Cardiac ventricle fibroblast (primary cell): ENCODE data around the gene IMPDH2. TPM values are rescaled to one million over a fixed set of nuclear protein-coding genes. Genes with fewer than 3 reads are reported as not detected.

Experiments
- total RNA-seq: library from RNA; depleted of rRNA; stranded (reverse); fragments of >200 nt; gene quantifications from 2 replicates; pipeline ENCODE4 v1.2.3, GENCODE V29; 2015

Gene IMPDH2
- total RNA-seq = 267 and 271 TPM in 2 replicates

DNA sequence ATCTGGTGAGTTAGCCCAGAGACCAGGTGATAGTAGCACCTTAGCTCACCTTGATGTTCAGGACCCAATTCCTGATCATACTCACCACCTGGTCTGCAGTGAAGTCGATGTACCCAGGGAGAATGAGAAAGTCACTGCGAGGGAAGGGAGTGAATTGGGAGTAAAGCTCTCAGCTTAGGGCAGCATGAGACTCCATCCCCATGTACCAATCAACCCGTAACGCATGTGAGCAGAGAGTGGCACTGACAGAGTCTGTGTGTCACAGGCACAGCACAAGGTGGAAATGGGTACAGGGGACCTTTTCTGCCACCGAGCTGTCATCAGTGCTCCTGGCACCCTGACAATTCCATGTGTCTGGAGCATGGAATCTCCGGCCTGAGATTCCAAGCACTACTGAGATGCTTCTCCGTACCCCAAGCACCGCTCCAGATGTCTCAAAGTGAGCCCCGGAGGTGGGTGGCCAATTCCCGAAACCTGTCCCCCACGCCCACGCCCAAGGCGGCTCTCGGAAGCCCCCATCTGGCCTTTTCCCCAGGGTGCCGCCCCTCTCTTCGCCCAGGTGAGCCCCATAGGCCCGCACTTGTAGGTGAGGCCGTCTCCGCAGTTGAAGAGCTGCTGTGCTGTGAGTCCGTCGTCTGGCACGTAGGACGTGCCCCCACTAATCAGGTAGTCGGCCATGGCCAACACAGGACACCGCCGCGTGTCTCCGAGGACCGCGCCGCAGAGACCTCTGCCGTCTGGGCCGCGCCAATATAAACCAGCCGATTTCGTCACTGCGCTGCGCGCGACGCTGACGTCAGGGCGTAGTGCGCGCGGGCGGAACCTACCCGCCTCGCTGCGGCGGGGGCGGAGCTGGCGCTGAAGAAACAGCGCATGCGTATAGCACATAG is at the start of gene IMPDH2:
Gene IMPDH2, minus strand, starts transcription at position 726 of the 890 bp plus-strand sequence. Its CDS starts 48 bp downstream, at position 678.

DNA sequence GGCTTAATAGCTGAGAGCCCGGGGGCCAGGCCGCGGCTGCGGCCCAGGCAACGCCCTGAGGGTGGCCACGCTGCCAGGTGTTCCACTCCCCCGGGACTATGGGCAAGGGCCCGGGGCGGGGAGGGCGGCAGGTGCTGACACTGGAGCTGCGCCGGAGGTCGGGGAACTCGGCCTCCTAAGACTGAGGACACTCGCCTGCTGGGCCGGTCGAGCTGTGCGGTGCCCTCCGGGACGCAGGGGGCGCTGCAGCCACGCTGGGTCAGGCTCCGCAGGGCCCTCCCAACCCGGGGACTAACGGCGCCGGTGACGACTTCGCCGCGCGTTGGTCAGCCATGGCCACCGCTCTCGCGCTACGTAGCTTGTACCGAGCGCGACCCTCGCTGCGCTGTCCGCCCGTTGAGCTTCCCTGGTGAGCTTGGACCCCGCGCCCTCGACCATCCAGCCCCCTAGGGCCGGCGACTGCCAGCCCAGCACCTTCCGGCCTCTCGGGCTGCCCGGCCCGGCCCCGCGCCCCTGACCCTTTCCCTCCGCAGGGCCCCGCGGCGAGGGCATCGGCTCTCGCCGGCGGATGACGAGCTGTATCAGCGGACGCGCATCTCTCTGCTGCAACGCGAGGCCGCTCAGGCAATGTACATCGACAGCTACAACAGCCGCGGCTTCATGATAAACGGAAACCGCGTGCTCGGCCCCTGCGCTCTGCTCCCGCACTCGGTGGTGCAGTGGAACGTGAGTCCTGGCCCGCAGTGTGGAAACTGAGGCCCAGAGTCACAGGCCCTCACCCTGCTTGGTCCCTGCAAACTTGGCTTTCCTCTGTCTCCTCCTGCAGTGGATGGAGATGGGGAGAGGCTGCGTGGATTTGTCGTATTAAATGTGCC is 7.1 kb downstream of the IMPDH2 start, which contains the start of gene NDUFAF3:
Gene NDUFAF3, plus strand, starts transcription at position 309 of the 875 bp plus-strand sequence. Its CDS starts 24 bp downstream, at position 333.

DNA sequence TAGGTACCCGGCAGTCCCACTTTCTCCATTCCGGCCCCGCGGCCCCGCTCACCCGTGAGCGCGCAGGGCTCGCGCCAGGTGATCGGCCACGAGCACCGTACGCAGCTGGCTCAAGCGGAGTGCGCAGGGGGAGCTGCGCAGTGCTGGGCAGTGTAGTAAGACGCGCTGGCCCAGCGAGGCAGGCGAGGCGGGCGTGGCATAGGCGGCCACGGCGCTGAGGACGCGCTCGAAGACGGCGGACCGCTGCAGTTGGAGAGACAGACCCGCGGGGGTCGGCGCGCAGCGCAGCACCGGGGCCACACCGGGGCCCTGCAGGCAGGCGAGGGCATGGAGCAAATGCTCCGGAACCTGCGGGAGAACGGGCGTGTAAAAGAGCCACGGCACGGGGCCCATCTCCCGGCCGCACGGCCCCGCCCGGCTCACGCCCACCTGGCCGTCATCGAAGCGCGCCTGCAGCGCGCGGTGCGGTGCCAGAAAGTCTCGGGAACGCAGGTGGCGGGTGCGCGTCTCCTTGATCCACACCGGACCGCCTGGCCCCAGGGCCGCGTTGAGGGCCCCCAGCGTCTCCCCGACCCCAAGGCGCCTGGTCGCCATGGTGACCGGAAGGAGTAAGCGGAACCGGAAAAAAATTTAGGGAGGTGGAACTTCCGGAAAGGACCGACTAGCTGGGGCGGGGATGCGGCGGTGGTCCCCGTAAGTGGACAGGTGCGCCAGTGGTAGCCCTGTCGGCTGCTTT is 11.1 kb downstream of the IMPDH2 start, which contains the start of gene DALRD3:
Gene DALRD3, minus strand, starts transcription at position 610 of the 736 bp plus-strand sequence. Its CDS starts 16 bp downstream, at position 594.

DNA sequence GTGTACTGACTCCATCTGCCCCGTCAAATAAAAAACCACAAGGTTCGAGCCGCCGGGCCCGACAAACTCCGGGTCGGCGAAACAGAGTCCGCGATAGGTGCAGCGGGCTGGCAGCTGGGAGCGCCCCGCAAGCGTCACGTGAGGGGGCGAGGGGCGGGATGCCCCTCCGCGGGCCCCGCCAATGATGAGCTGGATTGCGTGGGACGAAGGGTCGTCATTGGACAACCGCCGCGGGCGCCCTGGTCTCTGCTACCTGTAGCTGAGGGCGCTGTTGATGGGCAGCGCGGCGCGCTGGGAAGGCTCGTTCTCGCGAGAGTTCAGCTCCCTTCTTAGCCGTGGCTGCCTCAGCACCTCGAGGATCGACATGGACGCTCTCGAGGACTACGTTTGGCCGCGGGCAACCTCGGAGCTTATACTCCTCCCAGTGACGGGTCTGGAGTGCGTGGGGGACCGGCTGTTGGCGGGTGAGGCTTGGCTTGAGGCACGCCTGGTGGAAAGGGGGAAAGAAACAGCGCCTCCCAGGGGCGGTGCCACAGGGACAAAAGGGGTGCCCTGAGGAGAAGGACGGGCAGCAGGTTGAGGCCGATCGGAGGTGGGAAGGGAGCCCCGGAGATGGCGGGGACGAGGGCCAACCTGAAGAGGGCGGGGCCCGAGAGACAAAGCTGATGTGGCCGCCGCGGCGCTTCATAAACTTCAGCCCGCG is 22.0 kb downstream of the IMPDH2 start, which contains the start of gene WDR6:
Gene WDR6, plus strand, starts transcription at position 324 of the 703 bp plus-strand sequence. Its CDS starts 41 bp downstream, at position 365.

GRCh38 chr3:48989796-48990635 is 39.2 kb downstream of the IMPDH2 start, which contains the start of gene P4HTM:
Gene P4HTM (plus strand): TSS chr3:48990241. CDS start chr3:48990257, 16 bp downstream.

Other genes with a start within 250 kb of the IMPDH2 start
- gene PRKAR2A, start 181.5 kb downstream of the IMPDH2 start, total RNA-seq = 21.2 and 30.6 TPM in 2 replicates
- gene SLC25A20, start 130.5 kb downstream of the IMPDH2 start, total RNA-seq = 15.5 and 16.7 TPM in 2 replicates
- 33.6 and 41.9 TPM in 2 replicates for gene ARIH2, start 110.6 kb downstream of the IMPDH2 start, total RNA-seq
- 23.0 and 27.6 TPM in 2 replicates for gene P4HTM, start 39.2 kb downstream of the IMPDH2 start, total RNA-seq
- 70.8 and 72.8 TPM in 2 replicates for gene WDR6, start 22.0 kb downstream of the IMPDH2 start, total RNA-seq
- gene DALRD3, start 10.8 kb downstream of the IMPDH2 start, total RNA-seq = 38.5 and 40.8 TPM in 2 replicates
- 48.8 and 52.8 TPM in 2 replicates for gene NDUFAF3, start 7.3 kb downstream of the IMPDH2 start, total RNA-seq
- 41.1 and 45.7 TPM in 2 replicates for gene QRICH1, start 64.7 kb upstream of the IMPDH2 start, total RNA-seq
- 191 and 207 TPM in 2 replicates for gene QARS1, start 75.4 kb upstream of the IMPDH2 start, total RNA-seq
- gene USP19, start 91.4 kb upstream of the IMPDH2 start, total RNA-seq = 36.4 and 37.6 TPM in 2 replicates
- 692 and 725 TPM in 2 replicates for gene LAMB2, start 103.7 kb upstream of the IMPDH2 start, total RNA-seq
- gene CCDC71, start 136.9 kb upstream of the IMPDH2 start, total RNA-seq = 24.3 and 27.9 TPM in 2 replicates
- 19.4 and 19.7 TPM in 2 replicates for gene KLHDC8B, start 142.2 kb upstream of the IMPDH2 start, total RNA-seq
- 0.75 and 1.1 TPM in 2 replicates for gene C3orf62, start 247.8 kb upstream of the IMPDH2 start, total RNA-seq